ENCODE measurements around the gene OR4D6. TPM values are rescaled to one million over a fixed set of nuclear protein-coding genes. Genes with fewer than 3 reads are reported as not detected.

Gene OR4D6
- polyA plus RNA-seq, 1 of the 3 experiments (the other 2 are of a cell fraction), result not detected

DNA sequence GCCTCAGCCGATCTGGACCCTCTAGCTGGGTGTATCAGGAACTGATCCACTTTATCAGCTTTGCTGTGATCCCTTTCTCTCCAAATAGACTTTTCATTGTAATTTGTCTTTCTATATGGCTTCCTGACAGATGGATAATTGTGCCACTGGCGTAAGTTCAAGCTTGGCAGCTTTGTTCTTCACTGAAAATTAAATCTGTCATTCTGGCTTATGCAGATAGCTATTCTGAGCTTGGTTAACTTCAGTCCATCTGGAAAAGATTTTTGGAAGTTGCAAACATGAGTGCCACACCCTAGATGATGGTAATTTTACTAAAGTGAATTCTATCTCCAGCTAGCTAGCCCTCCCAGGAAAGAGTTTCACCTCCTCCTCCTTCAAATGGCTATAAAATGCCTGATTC is 38.6 kb upstream of the OR4D6 start:
- no peaks in the 10 kb centered on the region for H3K27me3 ChIP-seq (ENCODE audit: insufficient read depth)
- no peaks in the 10 kb centered on the region for H3K9me2 ChIP-seq
- POLR2A ChIA-PET, result no interaction called here
- H3K9me3 ChIP-seq, result no peaks in the 10 kb centered on the region
- no peaks in the 10 kb centered on the region for H3K36me3 ChIP-seq (replicated peaks in 1 of 2; ENCODE audit: control insufficient read depth in 1 of 2, insufficient read depth in 2 of 2, low read length in 1 of 2)
- no peaks in the 10 kb centered on the region for H3K79me2 ChIP-seq (ENCODE audit: insufficient read depth)
- TF ChIP-seq, protein P1, sequence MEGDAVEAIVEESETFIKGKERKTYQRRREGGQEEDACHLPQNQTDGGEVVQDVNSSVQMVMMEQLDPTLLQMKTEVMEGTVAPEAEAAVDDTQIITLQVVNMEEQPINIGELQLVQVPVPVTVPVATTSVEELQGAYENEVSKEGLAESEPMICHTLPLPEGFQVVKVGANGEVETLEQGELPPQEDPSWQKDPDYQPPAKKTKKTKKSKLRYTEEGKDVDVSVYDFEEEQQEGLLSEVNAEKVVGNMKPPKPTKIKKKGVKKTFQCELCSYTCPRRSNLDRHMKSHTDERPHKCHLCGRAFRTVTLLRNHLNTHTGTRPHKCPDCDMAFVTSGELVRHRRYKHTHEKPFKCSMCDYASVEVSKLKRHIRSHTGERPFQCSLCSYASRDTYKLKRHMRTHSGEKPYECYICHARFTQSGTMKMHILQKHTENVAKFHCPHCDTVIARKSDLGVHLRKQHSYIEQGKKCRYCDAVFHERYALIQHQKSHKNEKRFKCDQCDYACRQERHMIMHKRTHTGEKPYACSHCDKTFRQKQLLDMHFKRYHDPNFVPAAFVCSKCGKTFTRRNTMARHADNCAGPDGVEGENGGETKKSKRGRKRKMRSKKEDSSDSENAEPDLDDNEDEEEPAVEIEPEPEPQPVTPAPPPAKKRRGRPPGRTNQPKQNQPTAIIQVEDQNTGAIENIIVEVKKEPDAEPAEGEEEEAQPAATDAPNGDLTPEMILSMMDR (IDR thresholded peaks at IDR 0.05), result no peak
- TF ChIP-seq MEF2A (IDR thresholded peaks at IDR 0.05; ENCODE audit: borderline replicate concordance, low read depth), result no peak
- no peak for TF ChIP-seq SMC3 (IDR thresholded peaks at IDR 0.05; ENCODE audit: low read depth, low read length)
- no peak for TF ChIP-seq RAD21 (IDR thresholded peaks at IDR 0.05; ENCODE audit: low read length)
- TF ChIP-seq, protein P2, sequence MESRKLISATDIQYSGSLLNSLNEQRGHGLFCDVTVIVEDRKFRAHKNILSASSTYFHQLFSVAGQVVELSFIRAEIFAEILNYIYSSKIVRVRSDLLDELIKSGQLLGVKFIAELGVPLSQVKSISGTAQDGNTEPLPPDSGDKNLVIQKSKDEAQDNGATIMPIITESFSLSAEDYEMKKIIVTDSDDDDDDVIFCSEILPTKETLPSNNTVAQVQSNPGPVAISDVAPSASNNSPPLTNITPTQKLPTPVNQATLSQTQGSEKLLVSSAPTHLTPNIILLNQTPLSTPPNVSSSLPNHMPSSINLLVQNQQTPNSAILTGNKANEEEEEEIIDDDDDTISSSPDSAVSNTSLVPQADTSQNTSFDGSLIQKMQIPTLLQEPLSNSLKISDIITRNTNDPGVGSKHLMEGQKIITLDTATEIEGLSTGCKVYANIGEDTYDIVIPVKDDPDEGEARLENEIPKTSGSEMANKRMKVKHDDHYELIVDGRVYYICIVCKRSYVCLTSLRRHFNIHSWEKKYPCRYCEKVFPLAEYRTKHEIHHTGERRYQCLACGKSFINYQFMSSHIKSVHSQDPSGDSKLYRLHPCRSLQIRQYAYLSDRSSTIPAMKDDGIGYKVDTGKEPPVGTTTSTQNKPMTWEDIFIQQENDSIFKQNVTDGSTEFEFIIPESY (IDR thresholded peaks at IDR 0.05; ENCODE audit: borderline replicate concordance, low read depth), result no peak
- TF ChIP-seq ELF1 (IDR thresholded peaks at IDR 0.05), result no peak
- TF ChIP-seq, protein P3, sequence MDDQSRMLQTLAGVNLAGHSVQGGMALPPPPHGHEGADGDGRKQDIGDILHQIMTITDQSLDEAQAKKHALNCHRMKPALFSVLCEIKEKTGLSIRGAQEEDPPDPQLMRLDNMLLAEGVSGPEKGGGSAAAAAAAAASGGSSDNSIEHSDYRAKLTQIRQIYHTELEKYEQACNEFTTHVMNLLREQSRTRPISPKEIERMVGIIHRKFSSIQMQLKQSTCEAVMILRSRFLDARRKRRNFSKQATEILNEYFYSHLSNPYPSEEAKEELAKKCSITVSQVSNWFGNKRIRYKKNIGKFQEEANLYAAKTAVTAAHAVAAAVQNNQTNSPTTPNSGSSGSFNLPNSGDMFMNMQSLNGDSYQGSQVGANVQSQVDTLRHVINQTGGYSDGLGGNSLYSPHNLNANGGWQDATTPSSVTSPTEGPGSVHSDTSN (IDR thresholded peaks at IDR 0.05), result no peak
- TF ChIP-seq SIN3A (IDR thresholded peaks at IDR 0.05; ENCODE audit: borderline replicate concordance, low read depth, low read length), result no peak
- no peak for TF ChIP-seq EZH2phosphoT487 (IDR thresholded peaks at IDR 0.05; ENCODE audit: borderline replicate concordance, low read depth)
- 2% methylated on average over 2 of the region's 2 CpGs for WGBS (ENCODE audit: low lambda C conversion rate)
- no peaks in the 10 kb centered on the region for H3F3A ChIP-seq (replicated peaks; ENCODE audit: insufficient read depth)
- CTCF ChIA-PET, result interaction anchor here (1.3 kb wide), 2 partner anchors 11 kb away, joined by 3 to 5 read pairs; no protein-coding TSS in a partner anchor
- no peaks in the 10 kb centered on the region for H4K20me1 ChIP-seq (ENCODE audit: insufficient read depth)
- no peak overlapping the region for H3K4me2 ChIP-seq
- H3K4me3 ChIP-seq (ENCODE audit: low read depth in 2 of 2, low read length in 1 of 2), result no peak overlapping the region
- H3K4me1 ChIP-seq (ENCODE audit: control insufficient read depth in 1 of 2, insufficient read depth in 2 of 2, low read depth in 1 of 2, low read length in 1 of 2), result no peaks in the 10 kb centered on the region
- no peak overlapping the region for H3K9ac ChIP-seq
- no peak overlapping the region for H2AFZ ChIP-seq (ENCODE audit: low read depth)
- no peak overlapping the region for H3K27ac ChIP-seq (ENCODE audit: low read depth in 2 of 2, low read length in 1 of 2)
- DNase-seq, result no peak

DNA sequence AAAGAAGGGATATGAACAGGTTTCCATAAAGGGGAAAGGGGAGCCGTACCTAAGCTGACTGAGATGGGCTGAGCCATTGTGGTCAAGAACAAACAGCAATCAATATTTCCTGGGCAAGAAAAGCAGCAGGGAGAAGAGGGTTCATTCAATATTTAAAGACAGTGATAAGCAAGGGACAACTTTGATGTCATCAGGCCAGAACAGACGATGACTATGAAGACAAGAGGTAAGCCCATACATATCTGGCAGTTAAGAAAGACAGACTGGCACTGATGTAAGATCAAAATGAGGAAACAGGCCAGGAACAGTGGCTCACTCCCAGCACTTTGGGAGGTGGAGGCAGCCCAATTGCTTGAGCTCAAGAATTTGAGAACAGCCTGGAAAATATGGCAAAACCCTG is 32.9 kb upstream of the OR4D6 start:
- no peak overlapping the region for H2AFZ ChIP-seq (ENCODE audit: low read depth)
- WGBS (ENCODE audit: low lambda C conversion rate), result 2% methylated on average over 2 of the region's 2 CpGs

More for the DNA sequence above, 32.9 kb upstream of the OR4D6 start:
- Histone ChIP-seq H3K79me2 (ENCODE audit: insufficient read depth) (no peaks in the 10 kb centered on the region), H3F3A (replicated peaks; ENCODE audit: insufficient read depth) (no peaks in the 10 kb centered on the region), H3K9me3 (no peaks in the 10 kb centered on the region), H3K4me1 (ENCODE audit: control insufficient read depth in 1 of 2, insufficient read depth in 2 of 2, low read depth in 1 of 2, low read length in 1 of 2) (no peaks in the 10 kb centered on the region), H3K9ac (no peak overlapping the region), H3K27me3 (ENCODE audit: insufficient read depth) (peaks cover 3% of the 10 kb centered on the region; the same call in 1 of the 2 replicates), H3K36me3 (replicated peaks in 1 of 2; ENCODE audit: control insufficient read depth in 1 of 2, insufficient read depth in 2 of 2, low read length in 1 of 2) (no peaks in the 10 kb centered on the region), H3K4me2 (no peak overlapping the region), H3K4me3 (ENCODE audit: low read depth in 2 of 2, low read length in 1 of 2) (no peak overlapping the region), H4K20me1 (ENCODE audit: insufficient read depth) (no peaks in the 10 kb centered on the region), H3K27ac (ENCODE audit: low read depth in 2 of 2, low read length in 1 of 2) (no peak overlapping the region), H3K9me2 (no peaks in the 10 kb centered on the region)
- no peak for DNase-seq
- ChIA-PET POLR2A (no interaction called here), CTCF (no interaction called here)
- TF ChIP-seq EZH2phosphoT487 (IDR thresholded peaks at IDR 0.05; ENCODE audit: borderline replicate concordance, low read depth), result no peak
- TF ChIP-seq JUND (IDR thresholded peaks at IDR 0.05), result no peak
- TF ChIP-seq, protein P4, sequence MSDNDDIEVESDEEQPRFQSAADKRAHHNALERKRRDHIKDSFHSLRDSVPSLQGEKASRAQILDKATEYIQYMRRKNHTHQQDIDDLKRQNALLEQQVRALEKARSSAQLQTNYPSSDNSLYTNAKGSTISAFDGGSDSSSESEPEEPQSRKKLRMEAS (IDR thresholded peaks at IDR 0.05; ENCODE audit: low read depth), result no peak
- no peak for TF ChIP-seq YY1 (IDR thresholded peaks at IDR 0.05; ENCODE audit: low read depth)
- TF ChIP-seq TAF1 (IDR thresholded peaks at IDR 0.05; ENCODE audit: borderline replicate concordance, low read depth, low read length), result no peak
- TF ChIP-seq, protein P2 (IDR thresholded peaks at IDR 0.05; ENCODE audit: borderline replicate concordance, low read depth), result no peak
- TF ChIP-seq, protein P5, sequence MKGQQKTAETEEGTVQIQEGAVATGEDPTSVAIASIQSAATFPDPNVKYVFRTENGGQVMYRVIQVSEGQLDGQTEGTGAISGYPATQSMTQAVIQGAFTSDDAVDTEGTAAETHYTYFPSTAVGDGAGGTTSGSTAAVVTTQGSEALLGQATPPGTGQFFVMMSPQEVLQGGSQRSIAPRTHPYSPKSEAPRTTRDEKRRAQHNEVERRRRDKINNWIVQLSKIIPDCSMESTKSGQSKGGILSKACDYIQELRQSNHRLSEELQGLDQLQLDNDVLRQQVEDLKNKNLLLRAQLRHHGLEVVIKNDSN (IDR thresholded peaks at IDR 0.05; ENCODE audit: borderline replicate concordance, low read depth), result no peak
- TF ChIP-seq, protein P6, sequence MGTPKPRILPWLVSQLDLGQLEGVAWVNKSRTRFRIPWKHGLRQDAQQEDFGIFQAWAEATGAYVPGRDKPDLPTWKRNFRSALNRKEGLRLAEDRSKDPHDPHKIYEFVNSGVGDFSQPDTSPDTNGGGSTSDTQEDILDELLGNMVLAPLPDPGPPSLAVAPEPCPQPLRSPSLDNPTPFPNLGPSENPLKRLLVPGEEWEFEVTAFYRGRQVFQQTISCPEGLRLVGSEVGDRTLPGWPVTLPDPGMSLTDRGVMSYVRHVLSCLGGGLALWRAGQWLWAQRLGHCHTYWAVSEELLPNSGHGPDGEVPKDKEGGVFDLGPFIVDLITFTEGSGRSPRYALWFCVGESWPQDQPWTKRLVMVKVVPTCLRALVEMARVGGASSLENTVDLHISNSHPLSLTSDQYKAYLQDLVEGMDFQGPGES (IDR thresholded peaks at IDR 0.05; ENCODE audit: low read depth, low read length), result no peak
- TF ChIP-seq RAD21 (IDR thresholded peaks at IDR 0.05; ENCODE audit: low read length), result no peak
- TF ChIP-seq TCF12 (IDR thresholded peaks at IDR 0.05), result no peak
- TF ChIP-seq GABPA (IDR thresholded peaks at IDR 0.05; ENCODE audit: low read depth), result no peak
